Mesendoderm (in vitro differentiated cells): ENCODE measurements around the gene ARHGEF4.

ENCODE experiments used
- DNase-seq: peaks from one replicate; pipeline ENCODE4 v3.0.0; 2013
- H2AK5ac ChIP-seq: 2 replicates; pipeline ENCODE4 v1.6.1; 2013; ENCODE audit warnings: low read length, inconsistent platforms
- H2BK120ac ChIP-seq: 2 replicates; pipeline ENCODE4 v1.6.1; 2013; ENCODE audit warnings: low read depth, mild to moderate bottlenecking, low read length, moderate library complexity, mixed read lengths
- H2BK15ac ChIP-seq: replicated peaks from 2 replicates; pipeline ENCODE4 v1.6.1; 2013; ENCODE audit warnings: low read depth, mild to moderate bottlenecking, moderate library complexity
- H2BK5ac ChIP-seq: 2 replicates; pipeline ENCODE4 v1.6.1; 2013; ENCODE audit warnings: low read length, inconsistent platforms
- H3K18ac ChIP-seq: 2 replicates; pipeline ENCODE4 v1.6.1; 2013; ENCODE audit warnings: mild to moderate bottlenecking, low read length, mixed read lengths
- H3K23ac ChIP-seq: one replicate; pipeline ENCODE4 v1.6.1; 2013; ENCODE audit warnings: low read length
- H3K27ac ChIP-seq: 2 replicates; pipeline ENCODE4 v1.5.1; 2013; ENCODE audit warnings: low read depth, mild to moderate bottlenecking, inconsistent platforms, low read length, moderate library complexity
- H3K27me3 ChIP-seq: 2 replicates; pipeline ENCODE4 v1.6.1; 2013; ENCODE audit warnings: low read length, control low read depth, mild to moderate bottlenecking, inconsistent platforms; ENCODE audit not compliant: insufficient read depth, poor library complexity
- H3K36me3 ChIP-seq: 2 replicates; pipeline ENCODE4 v1.6.1; 2013; ENCODE audit warnings: low read length, inconsistent platforms; ENCODE audit not compliant: control insufficient read depth, insufficient read depth
- H3K4ac ChIP-seq: one replicate; pipeline ENCODE4 v1.6.1; 2013; ENCODE audit warnings: low read depth, mild to moderate bottlenecking, low read length, moderate library complexity
- H3K4me1 ChIP-seq: 2 replicates; pipeline ENCODE4 v1.6.1; 2013; ENCODE audit warnings: low read depth, low read length, inconsistent platforms; ENCODE audit not compliant: control insufficient read depth
- H3K4me2 ChIP-seq: 2 replicates; pipeline ENCODE4 v1.6.1; 2013; ENCODE audit warnings: low read length
- H3K4me3 ChIP-seq: 2 replicates; pipeline ENCODE4 v1.5.1; 2013; ENCODE audit warnings: mild to moderate bottlenecking, low read length
- H3K56ac ChIP-seq: one replicate; pipeline ENCODE4 v1.6.1; 2013; ENCODE audit warnings: low read length
- H3K79me1 ChIP-seq: 2 replicates; pipeline ENCODE4 v1.6.1; 2013; ENCODE audit warnings: low read length, inconsistent platforms
- H3K79me2 ChIP-seq: 2 replicates; pipeline ENCODE4 v1.6.1; 2013; ENCODE audit warnings: mild to moderate bottlenecking, low read length; ENCODE audit not compliant: control insufficient read depth, insufficient read depth
- H3K9ac ChIP-seq: 2 replicates; pipeline ENCODE4 v1.6.1; 2013; ENCODE audit warnings: low read length, inconsistent platforms
- H4K5ac ChIP-seq: one replicate; pipeline ENCODE4 v1.6.1; 2013; ENCODE audit warnings: low read length
- H4K8ac ChIP-seq: one replicate; pipeline ENCODE4 v1.6.1; 2013; ENCODE audit warnings: low read depth, mild to moderate bottlenecking, control low read depth, low read length, moderate library complexity
- WGBS: extraction: QIAGEN DNeasy Blood & Tissue Kit; methylation state at CpG from one replicate; pipeline ENCODE4 v1.1.7; 2013; ENCODE audit warnings: low lambda C conversion rate, missing lambda C conversion rate; ENCODE audit not compliant: insufficient coverage; ENCODE audit errors: extremely low coverage; 5-methylcytosine and 5-hydroxymethylcytosine counted together

ARHGEF4 gene

DNA sequence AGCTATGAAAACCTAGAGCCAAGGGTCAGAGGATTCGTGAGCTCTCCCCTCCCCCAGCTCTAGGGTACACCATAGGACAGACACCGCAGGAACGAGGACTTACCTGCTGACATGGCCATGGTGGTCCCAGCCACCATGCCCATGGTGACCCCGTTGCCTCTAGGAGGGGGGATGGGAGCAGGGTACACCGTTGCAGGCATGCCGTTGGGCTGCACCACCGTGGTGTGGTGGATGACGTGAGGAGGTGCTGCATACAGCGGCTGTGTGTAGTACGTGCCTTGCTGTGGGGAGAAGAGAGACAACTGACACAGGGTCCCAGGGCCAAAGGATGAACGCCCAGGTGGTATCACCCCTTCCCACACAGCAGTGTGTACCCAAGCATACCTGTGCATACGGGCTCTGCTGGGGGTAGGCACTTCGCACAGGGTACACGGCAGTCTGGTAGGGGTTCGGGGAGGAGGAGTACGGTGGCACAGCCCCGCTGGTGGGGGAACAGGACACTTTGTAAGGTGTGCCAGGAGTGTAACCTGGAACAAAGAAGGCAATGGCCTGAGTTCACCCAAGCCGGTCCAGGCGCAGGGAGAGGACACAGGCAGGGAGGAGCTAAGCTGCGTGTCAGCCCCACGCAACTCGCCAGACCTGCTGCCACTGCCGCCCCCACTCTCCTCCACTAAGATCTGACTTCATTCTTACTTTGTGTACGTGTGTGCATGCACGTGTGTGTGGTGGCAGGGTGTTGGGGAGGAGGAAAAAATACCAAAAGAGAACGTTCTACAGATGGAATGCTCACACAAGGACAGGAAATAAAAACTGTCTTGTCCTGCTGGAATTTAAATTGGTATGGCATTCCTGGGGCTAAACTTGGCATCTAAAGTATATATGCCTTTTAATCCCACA lies 218.7 kb downstream of the ARHGEF4 start:
- H3K56ac ChIP-seq: no peak overlapping the region
- no peak overlapping the region for H2BK15ac ChIP-seq
- no peak overlapping the region for H2BK120ac ChIP-seq
- no peak overlapping the region for H3K4me3 ChIP-seq
- no peak for DNase-seq
- H3K9ac ChIP-seq: no peak overlapping the region
- no peak overlapping the region for H4K5ac ChIP-seq
- no peaks in the 10 kb centered on the region for H3K27me3 ChIP-seq
- no peak overlapping the region for H3K18ac ChIP-seq
- H3K4ac ChIP-seq: no peak overlapping the region
- no peak overlapping the region for H2AK5ac ChIP-seq
- no peak overlapping the region for H3K27ac ChIP-seq
- H3K23ac ChIP-seq: no peak overlapping the region
- no CpG with 5 or more reads among the region's 26 CpGs for WGBS
- no peak overlapping the region for H4K8ac ChIP-seq
- peaks cover 45% of the 10 kb centered on the region for H3K79me2 ChIP-seq
- H2BK5ac ChIP-seq: no peak overlapping the region
- peaks cover 12% of the 10 kb centered on the region for H3K36me3 ChIP-seq
- peaks cover 36% of the 10 kb centered on the region for H3K79me1 ChIP-seq
- H3K4me2 ChIP-seq: no peak overlapping the region
- no peaks in the 10 kb centered on the region for H3K4me1 ChIP-seq

GRCh38 chr2:131056204-131056931 lies 219.7 kb downstream of the ARHGEF4 start:
- no peak overlapping the region for H3K4me2 ChIP-seq
- H3K27me3 ChIP-seq: no peaks in the 10 kb centered on the region
- no CpG with 5 or more reads among the region's 5 CpGs for WGBS
- H2BK120ac ChIP-seq: no peak overlapping the region
- no peak overlapping the region for H3K4me3 ChIP-seq
- no peak overlapping the region for H3K56ac ChIP-seq
- peaks cover 47% of the 10 kb centered on the region for H3K79me2 ChIP-seq
- H3K9ac ChIP-seq: no peak overlapping the region
- no peak overlapping the region for H2AK5ac ChIP-seq
- H3K27ac ChIP-seq: no peak overlapping the region
- no peak overlapping the region for H2BK5ac ChIP-seq
- DNase-seq: no peak
- no peak overlapping the region for H3K4ac ChIP-seq
- no peak overlapping the region for H4K8ac ChIP-seq
- H3K36me3 ChIP-seq: peaks cover 12% of the 10 kb centered on the region
- no peaks in the 10 kb centered on the region for H3K4me1 ChIP-seq
- peaks cover 34% of the 10 kb centered on the region for H3K79me1 ChIP-seq
- H3K18ac ChIP-seq: no peak overlapping the region
- no peak overlapping the region for H2BK15ac ChIP-seq
- no peak overlapping the region for H4K5ac ChIP-seq
- no peak overlapping the region for H3K23ac ChIP-seq

DNA sequence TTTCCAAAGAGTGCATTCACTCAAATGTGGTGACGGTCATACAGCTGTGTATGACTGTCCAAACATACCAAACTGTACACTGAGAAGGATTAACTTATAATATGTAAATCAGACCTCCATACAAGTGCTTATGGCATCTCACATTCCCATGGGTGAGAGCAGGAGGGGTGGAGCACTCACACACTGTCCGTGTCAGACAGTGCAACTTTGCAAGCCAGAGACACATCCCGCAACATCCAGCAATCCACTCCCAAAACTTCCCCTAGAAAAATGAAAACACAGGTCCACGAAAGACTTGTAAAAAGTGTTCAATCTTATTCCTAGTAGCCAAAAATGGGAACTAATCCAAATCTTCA lies 220.2 kb downstream of the ARHGEF4 start:
- Histone ChIP-seq H3K27me3 (no peaks in the 10 kb centered on the region), H4K5ac (no peak overlapping the region), H3K27ac (no peak overlapping the region), H3K18ac (no peak overlapping the region), H3K79me2 (peaks cover 53% of the 10 kb centered on the region), H3K23ac (no peak overlapping the region), H2AK5ac (no peak overlapping the region), H3K4me2 (no peak overlapping the region), H3K4me3 (no peak overlapping the region), H4K8ac (no peak overlapping the region), H2BK5ac (no peak overlapping the region), H3K56ac (no peak overlapping the region), H3K4ac (no peak overlapping the region), H2BK15ac (no peak overlapping the region), H3K4me1 (no peaks in the 10 kb centered on the region), H3K36me3 (peaks cover 12% of the 10 kb centered on the region), H2BK120ac (no peak overlapping the region), H3K9ac (no peak overlapping the region), H3K79me1 (peaks cover 34% of the 10 kb centered on the region)
- WGBS: no CpG with 5 or more reads among the region's 4 CpGs
- DNase-seq: no peak

DNA sequence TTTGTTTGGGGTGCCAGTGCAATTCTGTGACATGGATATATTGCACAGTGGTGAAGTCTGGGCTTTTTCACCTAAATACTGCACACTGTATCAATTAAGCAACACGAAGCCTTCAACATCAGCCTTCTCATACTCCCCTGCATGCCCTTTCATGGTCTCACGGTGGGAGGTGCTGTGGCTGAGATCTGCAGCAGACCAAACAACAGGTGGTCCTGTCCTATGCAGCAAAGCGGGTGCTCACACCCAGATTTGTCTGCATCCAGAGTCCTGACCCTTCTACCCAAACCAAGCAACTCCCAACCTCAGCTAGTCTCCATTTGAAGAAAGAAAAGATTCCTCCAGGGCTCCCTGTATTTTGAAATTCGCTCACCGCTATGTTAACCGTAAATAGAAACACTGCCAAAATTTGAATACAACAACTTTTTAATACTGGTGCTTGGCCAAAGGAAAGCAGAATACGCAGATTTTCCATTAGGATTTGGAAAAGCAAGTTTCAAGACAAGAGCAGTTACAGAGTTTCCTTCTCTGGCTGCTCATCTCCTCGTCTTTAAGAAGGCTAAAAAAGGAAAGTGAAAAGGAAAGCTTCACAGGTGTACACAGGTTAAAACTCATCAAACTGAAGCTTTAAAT lies 221.6 kb downstream of the ARHGEF4 start:
- Histone ChIP-seq H2BK5ac (no peak overlapping the region), H3K79me2 (peaks cover 62% of the 10 kb centered on the region), H3K27ac (no peak overlapping the region), H3K27me3 (no peaks in the 10 kb centered on the region), H4K5ac (no peak overlapping the region), H3K56ac (no peak overlapping the region), H2AK5ac (no peak overlapping the region), H3K4me2 (no peak overlapping the region), H3K9ac (no peak overlapping the region), H3K4me1 (peaks cover 3% of the 10 kb centered on the region), H4K8ac (no peak overlapping the region), H2BK120ac (no peak overlapping the region), H3K18ac (no peak overlapping the region), H3K4me3 (no peak overlapping the region), H3K79me1 (peaks cover 37% of the 10 kb centered on the region), H3K36me3 (peaks cover 12% of the 10 kb centered on the region), H3K23ac (no peak overlapping the region), H2BK15ac (no peak overlapping the region), H3K4ac (no peak overlapping the region)
- no peak for DNase-seq
- no CpG with 5 or more reads among the region's 8 CpGs for WGBS

DNA sequence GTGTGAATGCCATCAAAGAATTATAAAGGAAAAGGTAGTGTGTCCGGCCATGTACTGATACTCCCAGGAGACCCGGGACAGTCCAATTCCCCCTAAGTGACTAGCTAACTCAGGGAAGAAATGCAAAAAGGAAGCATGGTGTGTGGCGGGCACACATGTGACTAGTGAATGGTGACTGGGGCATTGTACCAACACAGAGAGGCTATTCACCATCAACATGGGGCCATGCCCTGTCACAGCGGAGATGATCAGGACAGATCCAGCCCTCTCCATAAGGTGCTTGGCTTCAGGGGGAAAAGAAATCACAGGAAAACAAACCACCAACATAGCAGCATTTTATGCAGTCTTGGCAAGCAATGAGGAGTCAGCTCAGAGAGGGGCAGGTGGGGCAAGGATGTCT lies 222.2 kb downstream of the ARHGEF4 start:
- Histone ChIP-seq H3K4me1 (peaks cover 4% of the 10 kb centered on the region), H3K9ac (no peak overlapping the region), H2BK120ac (no peak overlapping the region), H3K27ac (no peak overlapping the region), H3K79me1 (peaks cover 40% of the 10 kb centered on the region), H4K5ac (no peak overlapping the region), H3K79me2 (peaks cover 66% of the 10 kb centered on the region), H2AK5ac (no peak overlapping the region), H3K23ac (no peak overlapping the region), H3K18ac (no peak overlapping the region), H2BK15ac (no peak overlapping the region), H4K8ac (no peak overlapping the region), H3K27me3 (no peaks in the 10 kb centered on the region), H2BK5ac (no peak overlapping the region), H3K56ac (no peak overlapping the region), H3K4me3 (no peak overlapping the region), H3K4me2 (no peak overlapping the region), H3K4ac (no peak overlapping the region), H3K36me3 (peaks cover 13% of the 10 kb centered on the region)
- no peak for DNase-seq
- WGBS: no CpG with 5 or more reads among the region's 4 CpGs
